Caco-2 (cell line): ENCODE measurements around the gene NIF3L1. TPM values are rescaled to one million over a fixed set of nuclear protein-coding genes. Genes with fewer than 3 reads are reported as not detected.

Experiments used
- BruUV-seq: library from RNA; stranded (reverse); fragments of 400-500 nt; replicated peaks from 2 replicates; lab custom pipeline; 2021; lab: Mats Ljungman, UMichigan
- CTCF ChIA-PET: fragments of 300-600 bp; sonication (Branson Sonifier 250); formaldehyde crosslinking; loops from one replicate; lab custom pipeline; 2022; ENCODE audit warnings: antibody characterized with exemption; lab: Charles Lee
- POLR2A ChIA-PET: fragments of 300-600 bp; sonication (Branson Sonifier 250); formaldehyde crosslinking; loops from one replicate; lab custom pipeline; 2022; ENCODE audit warnings: antibody characterized with exemption; lab: Charles Lee
- DNase-seq, 2 experiments: peaks; one replicate each; pipeline versions ENCODE4 v3.0.0 to v3.0.0-alpha.2; 2020 to 2022
- H3K27me3 ChIP-seq: replicated peaks from 2 replicates; pipeline ENCODE4 v1.6.0; 2011; ENCODE audit warnings: low read length; ENCODE audit not compliant: control insufficient read depth, insufficient read depth
- H3K36me3 ChIP-seq: 2 replicates; pipeline ENCODE4 v1.5.1; 2011; ENCODE audit warnings: low read length; ENCODE audit not compliant: control insufficient read depth, insufficient read depth
- H3K4me1 ChIP-seq: fragments of 250-450 bp; sonication (Bioruptor Pico); 2 replicates; pipeline ENCODE4 v1.5.1; 2020; ENCODE audit warnings: mild to moderate bottlenecking
- H3K4me3 ChIP-seq: 2 replicates; pipeline ENCODE4 v1.5.1; 2011; ENCODE audit warnings: low read depth, mild to moderate bottlenecking, control low read depth, low read length
- H3K9me3 ChIP-seq: fragments of 250-450 bp; sonication (Bioruptor Pico); 2 replicates; pipeline ENCODE4 v1.5.1; 2020; ENCODE audit warnings: mild to moderate bottlenecking, moderate library complexity
- H3K27ac Mint-ChIP-seq: one replicate; pipeline ENCODE4 v1.8.0; 2022; ENCODE audit warnings: mixed read lengths; ENCODE audit not compliant: unreplicated experiment
- H3K27me3 Mint-ChIP-seq: one replicate; pipeline ENCODE4 v1.8.0; 2022; ENCODE audit warnings: mixed read lengths; ENCODE audit not compliant: insufficient read depth, unreplicated experiment
- H3K36me3 Mint-ChIP-seq: one replicate; pipeline ENCODE4 v1.8.0; 2022; ENCODE audit warnings: mild to moderate bottlenecking, mixed read lengths; ENCODE audit not compliant: insufficient read depth, unreplicated experiment
- H3K4me1 Mint-ChIP-seq: one replicate; pipeline ENCODE4 v1.8.0; 2022; ENCODE audit warnings: low read depth, mixed read lengths; ENCODE audit not compliant: unreplicated experiment
- H3K4me3 Mint-ChIP-seq: one replicate; pipeline ENCODE4 v1.8.0; 2022; ENCODE audit warnings: mild to moderate bottlenecking, moderate library complexity, mixed read lengths; ENCODE audit not compliant: unreplicated experiment
- H3K9me3 Mint-ChIP-seq: one replicate; pipeline ENCODE4 v1.8.0; 2022; ENCODE audit warnings: mixed read lengths; ENCODE audit not compliant: unreplicated experiment
- CTCF ChIP-seq, 2 experiments: fragments of 200-600 bp in 1 of 2; IDR thresholded peaks; 1 replicate in 1 of 2; 2 replicates in 1 of 2; pipeline versions ENCODE4 v1.5.1 to v1.8.0; 2011 to 2022; ENCODE audit warnings: antibody characterized with exemption in 1 of 2, control low read depth in 1 of 2, inconsistent platforms in 1 of 2, low read depth in 1 of 2, low read length in 1 of 2, mild to moderate bottlenecking in 1 of 2, moderate library complexity in 1 of 2; ENCODE audit not compliant: insufficient read depth in 1 of 2, severe bottlenecking in 1 of 2, unreplicated experiment in 1 of 2
- intact Hi-C: fragments of 100-400 bp; cut with micrococcal nuclease; formaldehyde crosslinking; loops from one replicate; pipeline ENCODE4 v1.10.0; 2022; ENCODE audit not compliant: unreplicated experiment
- total RNA-seq: library from RNA; stranded (reverse); gene quantifications from 2 replicates; pipeline ENCODE4 v1.2.3, GENCODE V29; 2022

NIF3L1 gene
- total RNA-seq, 1 experiment from 2014 or later, result 49.7 TPM

GRCh38 chr2:200843993-200844948 lies 44.9 kb upstream of the NIF3L1 start:
- intact Hi-C loops, result no loop called here
- no peak for DNase-seq
- H3K4me1 ChIP-seq, result no peaks in the 10 kb centered on the region
- Mint-ChIP-seq H3K4me1 (no peaks in the 10 kb centered on the region), H3K36me3 (peaks cover 5% of the 10 kb centered on the region), H3K9me3 (no peaks in the 10 kb centered on the region), H3K27me3 (peaks cover 3% of the 10 kb centered on the region), H3K27ac (no peak overlapping the region), H3K4me3 (no peak overlapping the region)
- H3K9me3 ChIP-seq, result no peaks in the 10 kb centered on the region
- BruUV-seq, result no TSS peak
- CTCF ChIA-PET, result no interaction called here
- POLR2A ChIA-PET, result interaction anchor here (0.6 to 1.1 kb wide), 2 partner anchors 19 to 46 kb away, joined by 3 to 4 read pairs; no protein-coding TSS in a partner anchor
- H3K36me3 ChIP-seq, result no peaks in the 10 kb centered on the region
- H3K4me3 ChIP-seq, result no peak overlapping the region
- no peaks in the 10 kb centered on the region for H3K27me3 ChIP-seq
- TF ChIP-seq CTCF (IDR thresholded peaks at IDR 0.05; ENCODE audit: insufficient read depth in 1 of 2, low read depth in 1 of 2, low read length in 1 of 2, severe bottlenecking in 1 of 2, unreplicated experiment in 1 of 2), result no peak

- no peak overlapping the region for H3K4me3 ChIP-seq
- Mint-ChIP-seq H3K4me3 (no peak overlapping the region), H3K4me1 (no peaks in the 10 kb centered on the region), H3K36me3 (peaks cover 11% of the 10 kb centered on the region), H3K27me3 (peaks cover 3% of the 10 kb centered on the region), H3K9me3 (no peaks in the 10 kb centered on the region), H3K27ac (no peak overlapping the region)
- H3K27me3 ChIP-seq, result no peaks in the 10 kb centered on the region
- no peaks in the 10 kb centered on the region for H3K4me1 ChIP-seq
- no peak for TF ChIP-seq CTCF (IDR thresholded peaks at IDR 0.05; ENCODE audit: insufficient read depth in 1 of 2, low read depth in 1 of 2, low read length in 1 of 2, severe bottlenecking in 1 of 2, unreplicated experiment in 1 of 2)
- no peaks in the 10 kb centered on the region for H3K36me3 ChIP-seq
- no peak for DNase-seq
- ChIA-PET CTCF (no interaction called here), POLR2A (interaction anchor here (0.6 to 1.1 kb wide), 2 partner anchors 19 to 35 kb away, joined by 3 to 6 read pairs; no protein-coding TSS in a partner anchor)
- H3K9me3 ChIP-seq, result no peaks in the 10 kb centered on the region
- intact Hi-C loops, result no loop called here
- BruUV-seq, result no TSS peak
These were observed 44.0 kb upstream of the NIF3L1 start for GRCh38 chr2:200845194-200845593.

GRCh38 chr2:200845669-200846325 lies 43.4 kb upstream of the NIF3L1 start:
- H3K4me3 ChIP-seq, result no peak overlapping the region
- H3K4me1 Mint-ChIP-seq, result no peaks in the 10 kb centered on the region
- no peaks in the 10 kb centered on the region for H3K9me3 Mint-ChIP-seq
- H3K27me3 Mint-ChIP-seq, result peaks cover 3% of the 10 kb centered on the region
- BruUV-seq, result no TSS peak
- ChIA-PET POLR2A (interaction anchor here (0.6 kb wide), 1 partner anchor 35 kb away, joined by 6 read pairs; no protein-coding TSS in a partner anchor), CTCF (no interaction called here)
- no peaks in the 10 kb centered on the region for H3K9me3 ChIP-seq
- TF ChIP-seq CTCF (IDR thresholded peaks at IDR 0.05; ENCODE audit: insufficient read depth in 1 of 2, low read depth in 1 of 2, low read length in 1 of 2, severe bottlenecking in 1 of 2, unreplicated experiment in 1 of 2), result no peak
- no peaks in the 10 kb centered on the region for H3K36me3 ChIP-seq
- no peaks in the 10 kb centered on the region for H3K4me1 ChIP-seq
- intact Hi-C loops, result no loop called here
- peaks cover 17% of the 10 kb centered on the region for H3K36me3 Mint-ChIP-seq
- H3K27me3 ChIP-seq, result no peaks in the 10 kb centered on the region
- H3K27ac Mint-ChIP-seq, result no peak overlapping the region
- H3K4me3 Mint-ChIP-seq, result no peak overlapping the region
- no peak for DNase-seq
